Thyroid gland (tissue), 4 donors: ENCODE results near the gene U2SURP. TPM values are rescaled to one million over a fixed set of nuclear protein-coding genes. Genes with fewer than 3 reads are reported as not detected.
"Not testable (repeated sequence)": the region's sequence is repeated elsewhere in the genome, so short reads cannot be mapped to it uniquely, and the experiment has no call there.

ENCODE experiments used
- DNase-seq, 2 donors: peaks; one replicate each; pipeline ENCODE4 v3.0.0-alpha.2; 2019
- H3K27ac ChIP-seq, 3 donors: fragments of 200-600 bp; sonication (generic); 1 replicate in 2 of 3; 2 replicates in 1 of 3; pipeline ENCODE4 v1.5.1; 2016 to 2019; ENCODE audit warnings: mild to moderate bottlenecking in 1 of 3, moderate library complexity in 1 of 3
- H3K27me3 ChIP-seq: fragments of 200-600 bp; sonication (generic); one replicate; pipeline ENCODE4 v1.5.1; 2019
- H3K36me3 ChIP-seq, 2 donors: fragments of 200-600 bp; sonication (generic); one replicate each; pipeline ENCODE4 v1.5.1; 2016 to 2019
- H3K4me1 ChIP-seq, 2 donors: fragments of 200-600 bp; sonication (generic); one replicate each; pipeline ENCODE4 v1.5.1; 2017 to 2019
- H3K4me3 ChIP-seq, 3 donors: fragments of 200-600 bp; sonication (generic); replicated peaks in 1 of 3; 1 replicate in 2 of 3; 2 replicates in 1 of 3; pipeline ENCODE4 v1.5.1; 2016; ENCODE audit warnings: mild to moderate bottlenecking in 1 of 3
- H3K9me3 ChIP-seq: fragments of 200-600 bp; sonication (generic); one replicate; pipeline ENCODE4 v1.5.1; 2017
- POLR2A ChIP-seq, 2 donors: fragments of 450-650 bp; IDR thresholded peaks; one replicate each; pipeline ENCODE4 v1.6.1; 2017; ENCODE audit warnings: antibody characterized with exemption in 2 of 2, mild to moderate bottlenecking in 2 of 2, moderate library complexity in 1 of 2
- WGBS, 2 donors: methylation state at CpG; one replicate each; pipeline ENCODE4 v1.1.5; 2017; 5-methylcytosine and 5-hydroxymethylcytosine counted together
- intact Hi-C: fragments of 100-400 bp; cut with DNase I; formaldehyde crosslinking; loops from one replicate; pipeline ENCODE4 v1.15.1; 2023
- total RNA-seq, 4 donors: library from RNA; depleted of rRNA; stranded (reverse); fragments of >200 nt; gene quantifications; one replicate each; pipeline ENCODE4 v1.2.3, GENCODE V29; 2016
- TF ChIP-seq, protein P1 (sequence below), 6 experiments: fragments of 200-600 bp in 3 of 6; fragments of 450-650 bp in 3 of 6; sonication (generic) in 3 of 6; IDR thresholded peaks; one replicate each; pipeline ENCODE4 v1.5.1; 2016 to 2019; ENCODE audit warnings: antibody characterized with exemption in 6 of 6, mild to moderate bottlenecking in 2 of 6, inconsistent platforms in 1 of 6, moderate library complexity in 1 of 6

U2SURP gene
- total RNA-seq, 4 donors from 2014 or later: 87.8 to 144 (median 102) TPM

DNA sequence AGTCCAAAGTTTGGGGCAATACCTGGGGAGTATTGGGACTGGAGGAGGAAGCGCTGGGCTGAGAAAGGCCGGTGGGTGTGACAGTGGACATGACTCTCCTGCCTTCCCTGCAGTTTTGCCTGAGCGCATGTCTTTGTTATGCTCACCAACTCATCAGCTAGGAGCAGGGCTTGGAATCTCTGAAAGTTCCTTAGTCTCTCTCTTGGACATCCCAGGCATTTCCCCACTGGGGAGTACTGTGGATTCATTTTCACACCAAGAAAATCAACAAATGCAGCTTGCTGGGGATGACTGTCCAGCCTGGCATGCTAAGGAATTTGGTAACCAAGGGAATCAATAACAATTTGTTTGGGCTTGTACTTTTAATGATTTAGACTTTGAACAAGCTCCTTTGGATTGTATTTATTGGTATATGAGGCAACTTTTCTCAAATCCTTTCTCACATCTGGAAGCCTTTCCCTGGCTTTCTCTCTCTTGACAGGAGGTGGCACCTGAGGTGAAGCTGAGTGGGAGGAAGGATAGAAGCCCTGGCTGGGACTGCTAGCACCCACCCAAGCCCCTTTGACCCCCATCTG, 69.7 kb downstream of the U2SURP start:
- TF ChIP-seq, protein P1, sequence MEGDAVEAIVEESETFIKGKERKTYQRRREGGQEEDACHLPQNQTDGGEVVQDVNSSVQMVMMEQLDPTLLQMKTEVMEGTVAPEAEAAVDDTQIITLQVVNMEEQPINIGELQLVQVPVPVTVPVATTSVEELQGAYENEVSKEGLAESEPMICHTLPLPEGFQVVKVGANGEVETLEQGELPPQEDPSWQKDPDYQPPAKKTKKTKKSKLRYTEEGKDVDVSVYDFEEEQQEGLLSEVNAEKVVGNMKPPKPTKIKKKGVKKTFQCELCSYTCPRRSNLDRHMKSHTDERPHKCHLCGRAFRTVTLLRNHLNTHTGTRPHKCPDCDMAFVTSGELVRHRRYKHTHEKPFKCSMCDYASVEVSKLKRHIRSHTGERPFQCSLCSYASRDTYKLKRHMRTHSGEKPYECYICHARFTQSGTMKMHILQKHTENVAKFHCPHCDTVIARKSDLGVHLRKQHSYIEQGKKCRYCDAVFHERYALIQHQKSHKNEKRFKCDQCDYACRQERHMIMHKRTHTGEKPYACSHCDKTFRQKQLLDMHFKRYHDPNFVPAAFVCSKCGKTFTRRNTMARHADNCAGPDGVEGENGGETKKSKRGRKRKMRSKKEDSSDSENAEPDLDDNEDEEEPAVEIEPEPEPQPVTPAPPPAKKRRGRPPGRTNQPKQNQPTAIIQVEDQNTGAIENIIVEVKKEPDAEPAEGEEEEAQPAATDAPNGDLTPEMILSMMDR (IDR thresholded peaks at IDR 0.05): no peak
- no peak for TF ChIP-seq POLR2A (IDR thresholded peaks at IDR 0.05)
- Histone ChIP-seq H3K9me3 (no peaks in the 10 kb centered on the region), H3K4me1 (peaks cover 0 to 11% of the 10 kb centered on the region in 2 donors), H3K36me3 (no peaks in the 10 kb centered on the region), H3K4me3 (no peak overlapping the region), H3K27ac (no peak overlapping the region), H3K27me3 (no peaks in the 10 kb centered on the region)
- intact Hi-C loops: no loop called here
- DNase-seq: no peak
- WGBS, 2 donors: 82 to 89% methylated on average over 3 of the region's 3 CpGs

DNA sequence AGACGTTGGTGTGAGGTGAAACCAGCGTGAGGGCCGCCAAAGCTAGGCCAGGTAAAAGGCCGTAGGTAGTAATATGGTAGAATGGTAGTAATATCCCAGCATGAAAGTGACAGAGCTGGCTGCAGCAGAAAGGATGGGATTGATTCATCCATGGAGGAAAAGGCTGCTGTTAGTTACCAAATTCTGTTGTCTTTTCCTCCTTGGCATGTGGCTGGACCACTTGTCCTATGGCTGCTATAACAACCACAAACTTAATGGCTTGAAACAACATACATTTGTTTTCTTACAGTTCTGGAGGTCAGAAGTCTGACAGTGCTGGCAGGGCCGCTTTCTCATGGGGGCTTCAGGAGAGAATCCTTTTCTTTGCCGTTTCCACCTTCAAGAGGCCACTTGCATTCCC, 70.4 kb downstream of the U2SURP start:
- Histone ChIP-seq H3K27me3 (no peaks in the 10 kb centered on the region), H3K9me3 (no peaks in the 10 kb centered on the region), H3K4me3 (no peak overlapping the region), H3K36me3 (no peaks in the 10 kb centered on the region), H3K27ac (no peak overlapping the region), H3K4me1 (peaks cover 0 to 11% of the 10 kb centered on the region in 2 donors)
- intact Hi-C loops: no loop called here
- WGBS, 2 donors: 76 to 82% methylated on average over 6 of the region's 6 CpGs
- TF ChIP-seq, protein P1 (IDR thresholded peaks at IDR 0.05): no peak
- no peak for TF ChIP-seq POLR2A (IDR thresholded peaks at IDR 0.05)
- DNase-seq: no peak

DNA sequence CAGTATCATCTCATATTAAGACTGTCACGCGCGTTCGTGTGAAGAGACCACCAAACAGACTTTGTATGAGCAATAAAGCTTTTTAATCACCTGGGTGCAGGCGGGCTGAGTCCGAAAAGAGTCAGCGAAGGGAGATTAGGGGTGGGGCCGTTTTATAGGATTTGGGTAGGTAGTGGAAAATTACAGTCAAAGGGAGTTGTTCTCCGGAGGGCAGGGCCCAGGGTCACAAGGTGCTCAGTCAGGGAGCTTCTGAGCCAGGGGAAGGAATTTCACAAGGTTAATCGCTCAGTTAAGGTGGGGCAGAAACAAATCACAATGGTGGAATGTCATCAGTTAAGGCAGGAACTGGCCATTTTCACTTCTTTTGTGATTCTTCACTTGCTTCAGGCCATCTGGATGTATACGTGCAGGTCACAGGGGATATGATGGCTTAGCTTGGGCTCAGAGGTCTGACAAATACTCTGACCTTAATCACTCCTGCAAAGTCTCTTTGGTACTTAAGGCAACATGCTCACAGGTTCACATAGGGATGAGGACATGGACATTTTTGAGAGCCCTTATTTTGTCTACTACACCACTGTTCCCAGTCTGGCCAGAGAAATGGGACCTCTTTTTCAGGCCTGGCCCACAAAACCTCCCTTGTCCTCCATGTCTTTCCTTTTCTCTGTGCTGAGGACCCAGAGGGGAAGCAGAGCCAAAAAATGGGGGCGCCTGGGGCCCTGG, 71.1 kb downstream of the U2SURP start:
- 79 to 87% methylated on average over 12 of the region's 12 CpGs for WGBS, 2 donors
- H3K4me3 ChIP-seq, H3K27me3 ChIP-seq, H3K9me3 ChIP-seq, H3K27ac ChIP-seq, H3K36me3 ChIP-seq, intact Hi-C loops, DNase-seq: not testable (repeated sequence)
- peaks cover 0 to 11% of the 10 kb centered on the region in 2 donors for H3K4me1 ChIP-seq

DNA sequence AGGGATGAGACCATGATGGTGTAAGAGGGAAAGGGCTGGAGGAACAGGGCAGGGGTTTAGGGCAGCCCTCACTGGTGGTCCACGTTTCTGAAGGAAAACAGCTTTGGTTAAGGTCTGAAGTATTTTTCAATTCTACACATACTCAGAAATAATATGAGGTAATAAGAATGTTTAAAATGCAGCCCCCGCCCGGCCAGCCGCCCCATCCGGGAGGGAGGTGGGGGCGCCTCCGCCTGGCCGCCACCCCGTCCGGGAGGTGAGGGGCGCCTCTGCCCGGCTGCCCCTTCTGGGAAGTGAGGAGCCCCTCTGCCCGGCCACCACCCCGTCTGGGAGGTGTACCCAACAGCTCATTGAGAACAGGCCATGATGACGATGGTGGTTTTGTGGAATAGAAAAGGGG, 72.2 kb downstream of the U2SURP start:
- H3K4me3 ChIP-seq, intact Hi-C loops, H3K9me3 ChIP-seq, DNase-seq, H3K27ac ChIP-seq, H3K36me3 ChIP-seq, H3K27me3 ChIP-seq: not testable (repeated sequence)
- WGBS, 2 donors: 88 to 93% methylated on average over 15 of the region's 15 CpGs
- peaks cover under 1 to 14% of the 10 kb centered on the region in 2 donors for H3K4me1 ChIP-seq

DNA sequence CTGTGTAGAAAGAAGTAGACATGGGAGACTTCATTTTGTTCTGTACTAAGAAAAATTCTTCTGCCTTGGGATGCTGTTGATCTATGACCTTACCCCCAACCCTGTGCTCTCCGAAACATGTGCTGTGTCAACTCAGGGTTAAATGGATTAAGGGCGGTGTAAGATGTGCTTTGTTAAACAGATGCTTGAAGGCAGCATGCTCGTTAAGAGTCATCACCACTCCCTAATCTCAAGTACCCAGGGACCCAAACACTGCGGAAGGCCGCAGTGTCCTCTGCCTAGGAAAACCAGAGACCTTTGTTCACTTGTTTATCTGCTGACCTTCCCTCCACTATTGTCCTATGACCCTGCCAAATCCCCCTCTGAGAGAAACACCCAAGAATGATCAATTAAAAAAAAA, 72.6 kb downstream of the U2SURP start:
- H3K4me1 ChIP-seq: peaks cover 5 to 18% of the 10 kb centered on the region in 2 donors
- H3K4me3 ChIP-seq, DNase-seq, H3K27ac ChIP-seq, H3K27me3 ChIP-seq, H3K36me3 ChIP-seq, intact Hi-C loops, H3K9me3 ChIP-seq: not testable (repeated sequence)
- WGBS, 2 donors: 63 to 83% methylated on average over 5 of the region's 5 CpGs

DNA sequence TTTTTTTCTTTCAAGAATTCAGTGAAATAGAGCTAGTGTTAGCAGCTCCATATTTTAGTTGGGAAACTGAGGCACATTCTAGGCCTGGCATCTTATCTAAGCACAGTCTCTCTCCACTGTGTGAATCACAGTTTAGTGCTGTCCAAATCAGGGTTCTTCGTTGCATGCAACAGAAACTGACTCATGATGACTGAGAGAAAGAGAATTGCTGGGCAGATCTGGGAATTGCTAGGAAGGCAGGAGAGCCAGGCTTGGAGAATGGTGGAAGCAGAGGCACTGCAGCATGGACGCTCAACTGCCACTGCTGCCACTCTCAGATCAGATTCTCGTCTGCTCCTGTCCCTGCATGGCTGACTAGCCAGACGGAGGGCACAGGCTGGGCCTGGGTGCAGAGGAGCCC, 77.5 kb downstream of the U2SURP start:
- H3K36me3 ChIP-seq: no peaks in the 10 kb centered on the region
- no peak overlapping the region for H3K4me3 ChIP-seq
- peaks cover 9 to 10% of the 10 kb centered on the region in 2 donors for H3K4me1 ChIP-seq
- no peaks in the 10 kb centered on the region for H3K9me3 ChIP-seq
- intact Hi-C loops: no loop called here
- H3K27ac ChIP-seq: peak overlapping the region in 2 of 3 donors; percentile 11 to 30
- 73 to 84% methylated on average over 4 of the region's 4 CpGs for WGBS, 2 donors
- DNase-seq: peak in 1 of 2 donors; percentile 46
- no peaks in the 10 kb centered on the region for H3K27me3 ChIP-seq
- TF ChIP-seq, protein P1 (IDR thresholded peaks at IDR 0.05): no peak
- TF ChIP-seq POLR2A (IDR thresholded peaks at IDR 0.05): no peak
